H1 (cell line): ENCODE data around the gene GFPT1. TPM values are rescaled to one million over a fixed set of nuclear protein-coding genes. Genes with fewer than 3 reads are reported as not detected.

Experiments
- CTCF ChIA-PET: fragments of 300-600 bp; sonication (Branson Sonifier 250); formaldehyde crosslinking; loops from one replicate; lab custom pipeline; 2021; ENCODE audit not compliant: partially characterized antibody; lab: Charles Lee
- POLR2A ChIA-PET: fragments of 300-600 bp; sonication (Branson Sonifier 250); formaldehyde crosslinking; loops from one replicate; lab custom pipeline; 2021; ENCODE audit warnings: inconsistent platforms; ENCODE audit not compliant: partially characterized antibody; lab: Charles Lee
- DNase-seq, 2 experiments: peaks; one replicate each; pipeline versions ENCODE4 v3.0.0 to v3.0.0-alpha.2; 2010 to 2022; ENCODE audit warnings: low spot score in 2 of 2, low read depth in 1 of 2, mixed read lengths in 1 of 2
- FAIRE-seq: peaks from 2 replicates; lab custom pipeline; 2011; peaks lifted over from hg19 to GRCh38; lab: Jason Lieb, UNC
- H2AFZ ChIP-seq: 2 replicates; pipeline ENCODE4 v1.8.1; 2012; ENCODE audit warnings: low read length, inconsistent platforms
- H2AK5ac ChIP-seq: 2 replicates; pipeline ENCODE4 v1.6.1; 2013; ENCODE audit warnings: low read depth, low read length
- H2BK120ac ChIP-seq: replicated peaks from 2 replicates; pipeline ENCODE3; 2013; ENCODE audit warnings: low read depth, low read length, inconsistent platforms
- H2BK12ac ChIP-seq: 2 replicates; pipeline ENCODE4 v1.6.1; 2013; ENCODE audit warnings: low read depth, low read length
- H2BK15ac ChIP-seq: 2 replicates; pipeline ENCODE4 v1.6.1; 2013; ENCODE audit warnings: low read length
- H2BK20ac ChIP-seq: 2 replicates; pipeline ENCODE4 v1.6.1; 2013; ENCODE audit warnings: low read length
- H2BK5ac ChIP-seq: 2 replicates; pipeline ENCODE4 v1.6.1; 2013; ENCODE audit warnings: low read depth, low read length
- H3K14ac ChIP-seq: 2 replicates; pipeline ENCODE4 v1.6.1; 2013; ENCODE audit warnings: inconsistent platforms; ENCODE audit not compliant: insufficient read length
- H3K18ac ChIP-seq: 2 replicates; pipeline ENCODE4 v1.6.1; 2013; ENCODE audit warnings: low read length; ENCODE audit errors: extremely low read depth
- H3K23ac ChIP-seq: 2 replicates; pipeline ENCODE4 v1.6.1; 2013; ENCODE audit warnings: inconsistent platforms; ENCODE audit not compliant: insufficient read length
- H3K23me2 ChIP-seq: 2 replicates; pipeline ENCODE4 v1.6.1; 2013; ENCODE audit warnings: low read depth, low read length
- H3K27ac ChIP-seq: 2 replicates; pipeline ENCODE4 v1.6.1; 2011; ENCODE audit warnings: low read depth, low read length, inconsistent platforms
- H3K27me3 ChIP-seq, 4 experiments: replicated peaks in 1 of 4; 1 replicate in 1 of 4; 2 replicates in 3 of 4; pipeline versions ENCODE4 v1.6.1 to v1.8.1; 2011 to 2013; ENCODE audit warnings: low read length in 3 of 4, mild to moderate bottlenecking in 3 of 4, inconsistent platforms in 2 of 4, mixed read lengths in 2 of 4, moderate library complexity in 1 of 4; ENCODE audit not compliant: control insufficient read depth in 3 of 4, insufficient read depth in 3 of 4; ENCODE audit errors: extremely low read depth in 1 of 4
- H3K36me3 ChIP-seq, 4 experiments: 2 replicates each; pipeline versions ENCODE4 v1.6.1 to v1.8.1; 2011 to 2013; ENCODE audit warnings: mild to moderate bottlenecking in 4 of 4, low read length in 3 of 4, moderate library complexity in 2 of 4, control low read depth in 1 of 4, inconsistent platforms in 1 of 4; ENCODE audit not compliant: insufficient read depth in 4 of 4, control insufficient read depth in 2 of 4
- H3K4ac ChIP-seq: replicated peaks from 2 replicates; pipeline ENCODE3; 2013; ENCODE audit warnings: low read length, low read depth, mixed read lengths, inconsistent platforms; ENCODE audit not compliant: insufficient read length
- H3K4me1 ChIP-seq, 4 experiments: replicated peaks in 1 of 4; 1 replicate in 1 of 4; 2 replicates in 3 of 4; pipeline versions ENCODE4 v1.6.1 to v1.8.1; 2011 to 2013; ENCODE audit warnings: low read length in 3 of 4, inconsistent platforms in 2 of 4, mixed read lengths in 1 of 4; ENCODE audit not compliant: insufficient read depth in 4 of 4, control insufficient read depth in 3 of 4
- H3K4me2 ChIP-seq, 2 experiments: 2 replicates each; pipeline versions ENCODE4 v1.6.1 to v1.8.1; 2011 to 2013; ENCODE audit warnings: low read depth in 2 of 2, low read length in 2 of 2, control low read depth in 1 of 2, inconsistent platforms in 1 of 2, mild to moderate bottlenecking in 1 of 2; ENCODE audit not compliant: insufficient read depth in 1 of 2
- H3K4me3 ChIP-seq, 4 experiments: fragments of 200-600, 300-600 bp in 1 of 4; sonication (generic), shearing (Covaris generic), sonication (Bioruptor Twin) in 1 of 4; 2 replicates each; pipeline versions ENCODE4 v1.5.1 to v1.8.1; 2011 to 2016; ENCODE audit warnings: low read length in 4 of 4, low read depth in 3 of 4, control low read depth in 2 of 4, inconsistent platforms in 2 of 4, mild to moderate bottlenecking in 2 of 4, mixed read lengths in 1 of 4, moderate library complexity in 1 of 4; ENCODE audit not compliant: insufficient read depth in 2 of 4; ENCODE audit errors: extremely low read depth in 1 of 4
- H3K56ac ChIP-seq: replicated peaks from 2 replicates; pipeline ENCODE3; 2013; ENCODE audit warnings: low read depth, mild to moderate bottlenecking, mixed read lengths, low read length, inconsistent platforms; ENCODE audit not compliant: insufficient read length
- H3K79me1 ChIP-seq: 2 replicates; pipeline ENCODE4 v1.6.1; 2013; ENCODE audit warnings: low read depth, low read length, control low read depth
- H3K79me2 ChIP-seq, 2 experiments: 2 replicates each; pipeline versions ENCODE4 v1.6.1 to v1.8.1; 2012 to 2013; ENCODE audit warnings: low read length in 2 of 2, mild to moderate bottlenecking in 2 of 2, inconsistent platforms in 1 of 2; ENCODE audit not compliant: insufficient read depth in 2 of 2, control insufficient read depth in 1 of 2
- H3K9ac ChIP-seq, 4 experiments: replicated peaks in 1 of 4; 1 replicate in 1 of 4; 2 replicates in 3 of 4; pipeline versions ENCODE4 v1.6.1 to v1.8.1; 2011 to 2013; ENCODE audit warnings: low read depth in 3 of 4, low read length in 3 of 4, control low read depth in 2 of 4, mild to moderate bottlenecking in 2 of 4, moderate library complexity in 2 of 4, inconsistent platforms in 1 of 4; ENCODE audit errors: extremely low read depth in 1 of 4
- H3K9me3 ChIP-seq, 2 experiments: 2 replicates each; pipeline versions ENCODE4 v1.6.1 to v1.8.1; 2012 to 2013; ENCODE audit warnings: mild to moderate bottlenecking in 2 of 2, moderate library complexity in 2 of 2, control low read depth in 1 of 2, inconsistent platforms in 1 of 2, low read depth in 1 of 2, low read length in 1 of 2, mixed read lengths in 1 of 2; ENCODE audit not compliant: insufficient read depth in 2 of 2
- H4K20me1 ChIP-seq, 2 experiments: replicated peaks in 1 of 2; 2 replicates each; pipeline versions ENCODE3 to v1.8.1; 2011 to 2013; ENCODE audit warnings: inconsistent platforms in 2 of 2, low read length in 2 of 2, mild to moderate bottlenecking in 1 of 2; ENCODE audit not compliant: insufficient read depth in 2 of 2, control insufficient read depth in 1 of 2
- H4K5ac ChIP-seq: 2 replicates; pipeline ENCODE4 v1.6.1; 2013; ENCODE audit warnings: low read length, low read depth, mixed read lengths, inconsistent platforms; ENCODE audit not compliant: insufficient read length
- H4K8ac ChIP-seq: 2 replicates; pipeline ENCODE4 v1.8.0; 2013; ENCODE audit warnings: mild to moderate bottlenecking, moderate library complexity, low read length, inconsistent platforms; ENCODE audit not compliant: insufficient read depth; ENCODE audit errors: extremely low read depth
- H4K91ac ChIP-seq: replicated peaks from 2 replicates; pipeline ENCODE3; 2013; ENCODE audit warnings: low read length, mixed read lengths, inconsistent platforms; ENCODE audit not compliant: insufficient read length
- CTBP2 ChIP-seq: IDR thresholded peaks from 2 replicates; pipeline ENCODE4 v1.7.0; 2011; ENCODE audit warnings: borderline replicate concordance, mild to moderate bottlenecking, moderate library complexity, mixed read lengths, low read length; ENCODE audit not compliant: insufficient read depth, insufficient read length
- GABPA ChIP-seq: IDR thresholded peaks from 2 replicates; pipeline ENCODE4 v1.6.1; 2011; ENCODE audit warnings: mild to moderate bottlenecking, low read length, moderate library complexity, borderline replicate concordance; ENCODE audit not compliant: insufficient read depth
- RAD21 ChIP-seq, 2 experiments: IDR thresholded peaks in 1 of 2; conservative IDR thresholded peaks in 1 of 2; 2 replicates each; pipeline ENCODE4 v1.6.1; 2011; ENCODE audit warnings: low read depth in 2 of 2, low read length in 2 of 2, improper control_type of control experiment in 1 of 2, inconsistent platforms in 1 of 2, mild to moderate bottlenecking in 1 of 2, moderate library complexity in 1 of 2
- YY1 ChIP-seq: IDR thresholded peaks from 2 replicates; pipeline ENCODE4 v1.6.1; 2011; ENCODE audit warnings: low read depth, mild to moderate bottlenecking, low read length
- WGBS, 2 experiments: shearing (Covaris generic) in 1 of 2; methylation state at CpG; one replicate each; pipeline versions ENCODE4 v1.1.6 to v1.1.7; 2013 to 2015; ENCODE audit warnings: low lambda C conversion rate in 2 of 2, mixed read lengths in 2 of 2, inconsistent platforms in 1 of 2, low coverage in 1 of 2, missing lambda C conversion rate in 1 of 2; ENCODE audit not compliant: insufficient replicate concordance in 2 of 2, insufficient coverage in 1 of 2, insufficient read length in 1 of 2; ENCODE audit errors: extremely low coverage in 1 of 2, missing lambda C conversion rate in 1 of 2; 5-methylcytosine and 5-hydroxymethylcytosine counted together
- polyA plus RNA-seq, 7 experiments: library from polyadenylated mRNA; depleted of rRNA in 3 of 7; stranded (reverse) in 5 of 7; unstranded in 2 of 7; fragments of >200 nt in 5 of 7; fragments of 200-250 nt in 2 of 7; gene quantifications; 1 replicate in 5 of 7; 2 replicates in 1 of 7; 4 replicates in 1 of 7; pipeline versions ENCODE4 v1.2.1 to v1.2.3, GENCODE V29; 2011 to 2013; ENCODE audit warnings: missing spikeins in 2 of 7, mixed read lengths in 2 of 7
- total RNA-seq: library from RNA; stranded (reverse); fragmentation: NEBNext Ultra II Directional; extraction: Animal tissue kit (Norgen Biotek cat#: 25700); gene quantifications from 2 replicates; pipeline ENCODE4 v1.2.1, GENCODE V29; 2021
- TF ChIP-seq, protein P1 (sequence below): IDR thresholded peaks from 2 replicates; pipeline ENCODE4 v1.6.1; 2011; ENCODE audit warnings: low read depth, mild to moderate bottlenecking, low read length; ENCODE audit not compliant: insufficient read depth
- TF ChIP-seq, protein P2 (sequence below), 3 experiments: IDR thresholded peaks; 1 replicate in 2 of 3; 2 replicates in 1 of 3; pipeline versions ENCODE4 v1.5.1 to v1.6.1; 2011; ENCODE audit warnings: low read length in 3 of 3, mild to moderate bottlenecking in 3 of 3, inconsistent platforms in 2 of 3, low read depth in 1 of 3, moderate library complexity in 1 of 3; ENCODE audit not compliant: insufficient read depth in 1 of 3; ENCODE audit errors: control extremely low read depth in 1 of 3

GFPT1 gene
- total and polyA plus RNA-seq, 2 of the 8 experiments (the other 6 are each of a cell fraction or from before 2014, with no cell fraction given), result 13.3 to 76.2 TPM

DNA sequence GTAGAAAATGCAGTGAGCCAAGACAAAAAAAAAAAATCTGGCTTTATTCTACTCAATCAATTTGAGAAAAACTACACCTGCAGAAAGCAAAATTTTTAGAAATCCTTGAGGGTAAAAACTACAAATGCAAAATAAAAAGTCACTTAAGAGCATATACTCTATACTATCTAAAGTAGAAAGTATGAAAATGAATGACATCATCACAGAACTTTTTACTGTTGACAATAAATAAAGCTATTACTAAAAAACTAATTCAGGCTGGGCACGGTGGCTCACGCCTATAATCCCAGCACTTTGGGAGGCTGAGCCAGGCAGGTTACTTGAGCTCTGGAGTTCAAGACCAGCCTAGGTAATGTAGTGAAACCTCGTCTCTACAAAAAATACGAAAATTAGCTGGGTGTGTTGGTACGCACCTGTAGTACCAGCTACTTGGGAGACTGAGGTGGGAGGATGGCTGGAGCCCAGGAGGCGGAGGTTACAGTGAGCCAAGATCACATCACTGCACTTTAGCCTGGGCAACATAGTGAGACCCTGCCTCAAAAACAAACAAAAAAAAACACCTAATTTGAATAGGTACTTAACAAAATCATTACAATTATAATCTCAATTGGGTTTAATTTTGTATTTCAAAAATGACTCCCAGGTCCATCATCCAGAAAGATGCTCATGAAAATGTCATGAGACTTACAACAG, 42.6 kb upstream of the GFPT1 start:
- no peak overlapping the region for H3K4ac ChIP-seq
- WGBS, 2 experiments, result 92% methylated on average over 6 of the region's 6 CpGs; no CpG with 5 or more reads in 1 of the 2 experiments
- TF ChIP-seq, protein P1, sequence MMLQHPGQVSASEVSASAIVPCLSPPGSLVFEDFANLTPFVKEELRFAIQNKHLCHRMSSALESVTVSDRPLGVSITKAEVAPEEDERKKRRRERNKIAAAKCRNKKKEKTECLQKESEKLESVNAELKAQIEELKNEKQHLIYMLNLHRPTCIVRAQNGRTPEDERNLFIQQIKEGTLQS, result no peak
- TF ChIP-seq RAD21 (IDR thresholded peaks at IDR 0.05 in 1 of 2, conservative IDR thresholded peaks at IDR 0.05 in 1 of 2; ENCODE audit: low read depth in 2 of 2, low read length in 2 of 2), result no peak
- TF ChIP-seq, protein P2, sequence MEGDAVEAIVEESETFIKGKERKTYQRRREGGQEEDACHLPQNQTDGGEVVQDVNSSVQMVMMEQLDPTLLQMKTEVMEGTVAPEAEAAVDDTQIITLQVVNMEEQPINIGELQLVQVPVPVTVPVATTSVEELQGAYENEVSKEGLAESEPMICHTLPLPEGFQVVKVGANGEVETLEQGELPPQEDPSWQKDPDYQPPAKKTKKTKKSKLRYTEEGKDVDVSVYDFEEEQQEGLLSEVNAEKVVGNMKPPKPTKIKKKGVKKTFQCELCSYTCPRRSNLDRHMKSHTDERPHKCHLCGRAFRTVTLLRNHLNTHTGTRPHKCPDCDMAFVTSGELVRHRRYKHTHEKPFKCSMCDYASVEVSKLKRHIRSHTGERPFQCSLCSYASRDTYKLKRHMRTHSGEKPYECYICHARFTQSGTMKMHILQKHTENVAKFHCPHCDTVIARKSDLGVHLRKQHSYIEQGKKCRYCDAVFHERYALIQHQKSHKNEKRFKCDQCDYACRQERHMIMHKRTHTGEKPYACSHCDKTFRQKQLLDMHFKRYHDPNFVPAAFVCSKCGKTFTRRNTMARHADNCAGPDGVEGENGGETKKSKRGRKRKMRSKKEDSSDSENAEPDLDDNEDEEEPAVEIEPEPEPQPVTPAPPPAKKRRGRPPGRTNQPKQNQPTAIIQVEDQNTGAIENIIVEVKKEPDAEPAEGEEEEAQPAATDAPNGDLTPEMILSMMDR (IDR thresholded peaks at IDR 0.05; ENCODE audit: control extremely low read depth in 1 of 3, insufficient read depth in 1 of 3, low read depth in 1 of 3, low read length in 3 of 3), result no peak
- TF ChIP-seq CTBP2, result no peak
- no peak for TF ChIP-seq GABPA
- TF ChIP-seq YY1, result no peak

More for the DNA sequence above, 42.6 kb upstream of the GFPT1 start:
- Histone ChIP-seq H3K36me3 (peaks cover 0 to 3% (median 1%) of the 10 kb centered on the region in 4 experiments; a peak in 2 of 8 replicates), H3K9me3 (no peaks in the 10 kb centered on the region), H3K56ac (no peak overlapping the region), H3K4me2 (no peak overlapping the region), H3K23ac (no peak overlapping the region), H2BK5ac (no peak overlapping the region), H3K27ac (no peak overlapping the region), H4K8ac (no peak overlapping the region), H2BK120ac (no peak overlapping the region), H4K91ac (no peak overlapping the region), H2BK20ac (no peak overlapping the region), H4K5ac (no peak overlapping the region), H3K79me1 (no peaks in the 10 kb centered on the region), H2BK15ac (no peak overlapping the region), H2AK5ac (no peak overlapping the region), H3K4me3 (no peak overlapping the region), H2AFZ (no peak overlapping the region), H3K18ac (no peak overlapping the region), H2BK12ac (no peak overlapping the region), H3K27me3 (no peaks in the 10 kb centered on the region), H3K14ac (no peak overlapping the region), H3K79me2 (peaks cover 0 to 1% of the 10 kb centered on the region in 2 experiments; a peak in 1 of 4 replicates), H3K4me1 (no peaks in the 10 kb centered on the region), H3K23me2 (no peaks in the 10 kb centered on the region), H3K9ac (no peak overlapping the region), H4K20me1 (no peaks in the 10 kb centered on the region)
- FAIRE-seq, result no peak
- POLR2A ChIA-PET, result interaction anchor here (0.6 kb wide), 1 partner anchor 968 kb away, joined by 3 read pairs; no protein-coding TSS in a partner anchor
- CTCF ChIA-PET, result interaction anchor here (0.6 to 1.6 kb wide), 4 partner anchors 12 to 232 kb away, joined by 3 to 4 read pairs (median 4); partner anchors contain the start of gene AAK1
- DNase-seq, result peak in 1 of 2 experiments; percentile 17
